ENCODE results near the gene SPPL3.

DNA sequence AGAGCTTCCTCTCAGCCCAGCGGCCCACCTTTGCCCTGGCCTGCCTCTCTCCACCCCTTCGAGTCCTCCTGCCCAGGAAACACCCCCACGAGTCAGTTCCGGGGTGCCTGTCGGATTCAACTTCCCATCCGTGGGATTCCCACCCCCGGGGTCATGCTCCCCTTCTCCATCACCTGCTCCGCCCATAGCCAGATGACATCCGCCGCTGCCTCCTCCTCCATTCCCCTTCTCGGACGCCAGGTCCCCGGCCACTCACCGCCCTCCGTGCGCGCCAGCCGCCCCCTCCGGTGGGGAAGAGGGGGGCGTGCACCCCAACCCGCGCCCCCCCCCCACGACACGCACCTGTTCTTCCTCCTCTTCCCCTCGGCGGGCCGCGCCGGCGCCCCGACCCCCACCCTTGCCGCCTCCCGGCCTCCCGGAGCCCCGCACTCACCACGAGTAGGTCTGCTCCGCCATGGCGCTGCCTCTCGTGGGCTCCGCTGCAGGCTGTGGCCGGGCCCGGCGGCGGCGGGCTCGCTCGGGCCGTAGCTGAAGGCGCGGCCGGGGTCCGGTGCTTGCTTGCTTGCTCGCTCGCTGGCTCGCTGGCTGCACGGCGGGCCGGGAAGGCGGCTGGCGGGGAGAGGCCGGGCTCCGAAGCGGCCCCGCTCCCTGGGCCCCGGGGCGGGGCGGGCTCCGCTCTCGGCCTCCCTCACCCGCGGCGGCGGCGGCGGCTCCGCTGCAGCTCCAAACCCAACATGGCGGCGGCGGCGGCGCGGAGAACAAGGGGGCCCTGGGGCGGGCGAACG, 554 bp downstream of the SPPL3 start:
- TF ChIP-seq, protein P1, sequence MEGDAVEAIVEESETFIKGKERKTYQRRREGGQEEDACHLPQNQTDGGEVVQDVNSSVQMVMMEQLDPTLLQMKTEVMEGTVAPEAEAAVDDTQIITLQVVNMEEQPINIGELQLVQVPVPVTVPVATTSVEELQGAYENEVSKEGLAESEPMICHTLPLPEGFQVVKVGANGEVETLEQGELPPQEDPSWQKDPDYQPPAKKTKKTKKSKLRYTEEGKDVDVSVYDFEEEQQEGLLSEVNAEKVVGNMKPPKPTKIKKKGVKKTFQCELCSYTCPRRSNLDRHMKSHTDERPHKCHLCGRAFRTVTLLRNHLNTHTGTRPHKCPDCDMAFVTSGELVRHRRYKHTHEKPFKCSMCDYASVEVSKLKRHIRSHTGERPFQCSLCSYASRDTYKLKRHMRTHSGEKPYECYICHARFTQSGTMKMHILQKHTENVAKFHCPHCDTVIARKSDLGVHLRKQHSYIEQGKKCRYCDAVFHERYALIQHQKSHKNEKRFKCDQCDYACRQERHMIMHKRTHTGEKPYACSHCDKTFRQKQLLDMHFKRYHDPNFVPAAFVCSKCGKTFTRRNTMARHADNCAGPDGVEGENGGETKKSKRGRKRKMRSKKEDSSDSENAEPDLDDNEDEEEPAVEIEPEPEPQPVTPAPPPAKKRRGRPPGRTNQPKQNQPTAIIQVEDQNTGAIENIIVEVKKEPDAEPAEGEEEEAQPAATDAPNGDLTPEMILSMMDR (IDR thresholded peaks at IDR 0.05): no peak
- TF ChIP-seq EZH2 (IDR thresholded peaks at IDR 0.05): no peak
- no peak for TF ChIP-seq EZH2phosphoT487 (IDR thresholded peaks at IDR 0.05)
